SH-SY5Y (cell line): ENCODE measurements around the gene GID4.

Source experiments
- GATA2 ChIP-seq: IDR thresholded peaks from 2 replicates; pipeline ENCODE4 v1.6.1; 2011; ENCODE audit warnings: mild to moderate bottlenecking, low read depth, low read length
- GATA3 ChIP-seq: IDR thresholded peaks from 2 replicates; pipeline ENCODE4 v1.6.1; 2011; ENCODE audit warnings: low read depth, mild to moderate bottlenecking, low read length, moderate library complexity

The GID4 gene

DNA sequence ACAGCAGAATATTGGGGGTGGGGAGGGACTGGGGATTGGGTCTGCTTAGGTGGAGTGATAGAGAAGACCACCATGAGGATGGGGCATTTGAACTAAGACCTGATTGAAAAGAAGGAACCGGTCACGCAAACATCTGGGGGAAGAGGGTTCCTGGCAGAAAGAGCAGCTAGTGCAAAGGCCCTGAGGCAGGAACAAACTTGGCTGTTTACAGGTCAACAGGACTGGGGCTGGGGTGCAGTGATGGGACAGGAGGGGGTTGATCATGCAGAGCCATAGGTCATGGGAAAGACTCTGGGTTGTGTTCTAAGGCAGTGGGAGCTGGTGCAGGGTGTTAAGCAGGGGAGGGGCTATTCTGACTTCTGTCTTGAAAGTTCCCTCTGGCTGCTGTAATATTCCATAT is 50.4 kb downstream of the GID4 start:
- no peak for TF ChIP-seq GATA2
- TF ChIP-seq GATA3: no peak

DNA sequence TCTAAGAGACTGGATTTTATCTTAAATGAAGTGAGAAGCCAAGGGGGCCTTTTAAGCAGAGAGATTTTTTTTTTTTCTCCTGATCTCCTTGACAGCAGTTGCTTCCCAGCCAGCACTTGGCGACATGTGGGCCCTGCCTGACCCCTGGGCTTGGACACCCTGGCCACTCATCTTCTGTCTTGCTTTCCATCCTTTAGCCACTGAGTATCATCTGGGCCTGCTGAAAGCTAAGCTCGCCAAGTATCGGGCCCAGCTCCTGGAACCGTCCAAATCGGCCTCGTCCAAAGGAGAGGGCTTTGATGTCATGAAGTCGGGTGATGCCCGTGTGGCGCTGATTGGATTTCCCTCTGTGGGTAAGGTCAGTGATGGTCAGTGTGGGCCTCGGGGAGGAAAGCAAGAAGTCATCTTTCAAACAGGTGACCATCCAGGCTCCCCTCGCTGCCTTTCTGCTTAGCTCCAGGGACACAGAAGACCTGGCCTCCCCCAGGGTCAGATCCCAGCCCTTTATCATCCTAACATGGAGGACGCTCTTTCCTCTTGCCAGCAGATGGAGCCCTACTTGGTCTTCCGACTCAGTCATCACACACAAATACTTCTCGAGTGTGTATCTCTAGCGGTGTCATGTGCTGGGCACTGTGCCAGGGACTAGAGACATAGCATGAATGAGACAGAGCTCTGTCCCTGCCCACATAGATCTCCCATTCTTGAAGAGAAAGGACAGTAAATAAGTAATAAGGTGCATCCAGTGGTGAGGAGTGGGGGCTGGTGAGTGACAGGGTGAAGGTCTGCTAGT is 54.6 kb downstream of the GID4 start:
- no peak for TF ChIP-seq GATA2

DNA sequence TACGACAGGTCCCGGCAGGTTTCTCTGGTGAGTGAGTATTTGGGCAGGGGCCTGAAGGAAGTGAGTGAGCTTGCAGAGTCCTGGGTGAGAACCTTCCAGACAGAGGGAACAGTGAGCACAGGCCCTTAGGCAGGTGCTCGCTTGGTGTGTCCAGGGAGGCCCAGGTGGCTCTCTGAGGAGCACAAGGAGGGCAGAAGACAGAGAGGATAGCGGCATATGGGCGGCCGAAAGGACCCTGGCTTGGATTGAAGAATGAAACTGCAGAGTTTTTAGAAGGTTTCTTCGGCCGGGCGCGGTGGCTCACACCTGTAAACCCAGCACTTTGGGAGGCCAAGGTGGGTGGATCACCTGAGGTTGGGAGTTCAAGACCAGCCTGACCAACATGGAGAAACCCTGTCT is 55.2 kb downstream of the GID4 start:
- no peak for TF ChIP-seq GATA3
- TF ChIP-seq GATA2: no peak

DNA sequence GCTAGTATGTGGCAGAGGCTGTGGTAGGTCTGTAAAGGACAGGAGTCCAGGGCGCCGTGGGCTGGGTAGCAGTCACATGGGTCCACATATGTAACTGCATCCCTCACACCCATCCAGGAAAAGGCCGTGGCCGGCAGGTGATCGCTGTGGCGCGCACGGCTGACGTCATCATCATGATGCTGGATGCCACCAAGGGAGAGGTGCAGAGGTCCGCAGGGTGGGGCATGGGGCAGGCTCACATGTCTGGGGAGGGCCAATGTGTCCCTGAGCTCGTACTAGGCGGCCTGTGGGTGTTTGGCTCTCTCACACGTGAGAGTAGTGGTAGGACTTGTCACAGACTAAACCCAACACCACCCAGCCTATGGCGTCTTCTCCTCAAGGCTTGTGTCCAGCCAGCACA is 60.3 kb downstream of the GID4 start:
- no peak for TF ChIP-seq GATA2
- TF ChIP-seq GATA3: no peak

DNA sequence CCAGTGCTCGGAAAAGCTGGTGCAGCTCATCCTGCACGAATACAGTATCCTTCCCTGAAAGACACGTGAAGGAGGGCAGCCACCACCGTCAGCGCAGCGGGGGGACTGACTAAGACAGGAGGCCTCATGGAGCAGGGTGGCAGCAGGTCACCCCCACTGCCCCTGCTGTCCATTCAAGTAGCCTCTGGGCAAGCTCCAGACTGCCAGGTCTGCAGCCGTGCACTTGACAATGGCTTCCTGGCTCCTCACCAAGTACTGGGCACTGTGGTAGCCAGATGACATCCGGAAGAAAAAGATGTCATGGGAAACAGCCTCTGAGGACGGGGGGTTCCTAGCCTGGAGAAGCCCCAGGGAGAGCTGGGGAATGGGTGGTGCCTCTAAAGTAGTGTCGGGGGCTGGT is 61.4 kb downstream of the GID4 start:
- TF ChIP-seq GATA3 (no peak), GATA2 (no peak)

DNA sequence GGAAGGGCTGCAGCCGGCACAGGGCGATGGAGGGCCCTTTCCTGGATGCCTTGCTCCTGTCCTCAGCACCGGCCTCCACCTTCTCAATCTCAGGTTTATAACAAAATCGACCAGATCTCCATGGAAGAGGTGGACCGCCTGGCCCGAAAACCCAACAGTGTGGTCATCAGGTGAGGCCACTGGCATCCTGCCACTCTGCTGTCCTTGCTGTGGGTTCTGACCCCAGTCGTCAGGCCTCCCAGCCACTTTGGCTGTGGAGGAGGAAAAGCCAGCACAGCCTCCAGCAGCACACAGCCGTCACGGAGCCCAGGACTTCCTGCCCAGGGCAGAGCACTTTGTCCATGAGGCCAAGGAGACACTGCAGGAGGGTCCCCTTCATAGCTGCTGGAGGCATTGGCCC is 62.6 kb downstream of the GID4 start:
- TF ChIP-seq GATA3 (no peak), GATA2 (no peak)

DNA sequence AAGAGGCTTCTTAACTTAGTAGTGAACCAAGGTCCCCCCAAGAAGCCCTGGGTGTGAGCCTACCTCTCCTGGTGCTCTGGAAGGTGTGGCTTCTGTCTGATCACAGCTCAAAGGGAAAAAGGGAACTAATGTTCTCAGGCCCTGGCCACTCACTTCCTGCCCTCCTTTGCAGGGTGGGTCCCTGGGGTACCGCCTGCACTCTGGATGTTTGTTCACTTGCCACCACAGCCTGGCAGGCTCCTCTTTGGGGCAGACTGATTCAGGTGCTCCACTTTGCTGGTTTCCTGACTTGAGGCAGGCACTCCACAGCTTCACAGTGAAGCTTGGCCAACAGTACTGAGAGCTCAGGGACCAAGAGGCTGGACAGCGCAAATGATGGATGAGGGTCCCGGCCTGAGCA is 63.4 kb downstream of the GID4 start:
- no peak for TF ChIP-seq GATA2
- no peak for TF ChIP-seq GATA3

DNA sequence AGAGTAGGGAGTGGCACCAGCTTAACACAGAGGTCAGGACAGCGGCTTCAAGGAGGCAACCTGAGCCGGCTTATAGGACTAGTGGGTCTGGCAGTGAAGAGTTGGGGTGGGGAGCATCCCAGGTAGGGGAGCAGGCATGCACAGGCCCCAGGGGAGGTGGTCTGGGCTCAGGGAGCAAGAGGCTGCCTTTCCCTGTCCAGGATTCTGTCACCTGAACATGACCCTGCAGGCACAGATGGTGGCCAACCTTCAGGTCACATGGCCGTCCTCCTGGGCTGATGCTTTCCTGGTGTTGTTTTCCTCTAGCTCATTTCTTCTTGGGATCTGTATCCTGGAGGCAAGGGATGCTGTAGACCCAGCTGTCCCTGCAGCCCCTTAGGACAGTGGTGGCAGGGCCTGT is 65.8 kb downstream of the GID4 start:
- TF ChIP-seq GATA2 (no peak), GATA3 (no peak)

DNA sequence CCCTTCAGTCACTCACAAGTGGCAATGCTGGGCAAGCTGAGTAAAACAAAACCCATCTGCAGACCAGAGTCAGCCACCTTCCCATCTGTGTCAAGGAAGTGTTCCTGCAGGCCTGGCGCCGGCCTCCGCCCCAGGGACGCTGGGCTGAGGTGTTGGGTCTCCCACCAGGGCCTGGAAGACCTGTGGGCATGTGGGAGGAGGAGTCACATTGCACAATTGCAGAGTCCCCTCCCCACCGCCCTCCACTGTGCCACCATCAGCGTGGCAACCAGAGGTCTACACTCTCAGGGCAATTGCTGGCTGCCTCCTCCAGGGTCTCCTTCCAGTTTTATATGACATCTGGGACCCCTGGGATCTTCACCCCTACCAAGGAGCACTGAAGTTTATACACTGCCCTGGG is 66.4 kb downstream of the GID4 start:
- TF ChIP-seq GATA2 (no peak), GATA3 (no peak)

DNA sequence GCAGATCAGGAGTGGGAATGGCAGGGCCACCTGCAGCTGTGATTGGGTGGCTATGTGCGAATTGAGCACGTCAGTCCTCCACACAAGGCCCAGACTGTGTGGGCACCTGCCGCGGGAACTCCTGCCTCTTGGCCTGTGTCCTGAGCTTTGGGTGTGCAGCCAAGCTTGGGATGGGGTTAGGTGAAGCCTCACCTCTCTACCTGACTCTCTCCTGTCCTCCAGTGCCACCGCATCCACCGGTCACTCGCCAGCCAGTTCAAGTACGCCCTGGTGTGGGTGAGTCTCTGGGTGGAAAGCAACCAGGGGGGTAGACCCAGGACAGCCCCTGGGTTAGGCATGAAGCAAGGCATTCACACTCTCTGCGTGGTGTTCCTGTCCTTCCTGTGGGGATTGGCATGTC is 67.0 kb downstream of the GID4 start:
- TF ChIP-seq GATA2 (no peak), GATA3 (no peak)

DNA sequence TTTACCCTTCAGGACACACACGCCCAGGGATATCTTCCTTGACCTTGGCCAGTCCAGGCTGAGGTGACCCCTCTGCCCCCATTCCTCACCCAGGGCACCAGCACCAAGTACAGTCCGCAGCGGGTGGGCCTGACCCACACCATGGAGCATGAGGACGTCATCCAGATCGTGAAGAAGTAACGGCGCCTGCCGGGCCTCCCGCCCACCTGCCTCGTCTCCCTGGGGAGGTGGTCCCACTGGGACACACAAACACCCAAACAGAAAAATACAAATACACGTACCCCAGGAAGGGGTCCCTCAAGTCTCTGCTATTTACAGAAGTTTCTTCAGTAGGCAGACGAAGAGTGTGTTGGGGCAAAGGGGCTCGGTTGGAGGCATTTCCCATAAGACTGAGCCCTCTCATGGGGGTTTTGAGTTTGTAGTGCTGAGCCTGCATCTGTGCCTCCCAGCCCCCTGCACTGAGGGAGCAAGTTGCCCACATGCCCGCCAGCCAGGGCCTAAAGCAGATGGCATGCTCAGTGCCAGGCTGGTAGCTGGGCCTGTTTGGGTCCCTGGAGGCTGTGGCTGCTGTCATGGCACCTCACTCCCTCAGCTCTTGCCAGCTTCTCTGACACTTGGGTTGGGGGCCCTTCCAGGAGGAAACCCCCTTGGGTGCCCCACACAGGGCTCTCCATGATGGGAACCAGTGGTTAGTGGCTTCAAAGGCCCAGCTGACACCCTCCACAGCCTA is 68.0 kb downstream of the GID4 start:
- no peak for TF ChIP-seq GATA2
- no peak for TF ChIP-seq GATA3

DNA sequence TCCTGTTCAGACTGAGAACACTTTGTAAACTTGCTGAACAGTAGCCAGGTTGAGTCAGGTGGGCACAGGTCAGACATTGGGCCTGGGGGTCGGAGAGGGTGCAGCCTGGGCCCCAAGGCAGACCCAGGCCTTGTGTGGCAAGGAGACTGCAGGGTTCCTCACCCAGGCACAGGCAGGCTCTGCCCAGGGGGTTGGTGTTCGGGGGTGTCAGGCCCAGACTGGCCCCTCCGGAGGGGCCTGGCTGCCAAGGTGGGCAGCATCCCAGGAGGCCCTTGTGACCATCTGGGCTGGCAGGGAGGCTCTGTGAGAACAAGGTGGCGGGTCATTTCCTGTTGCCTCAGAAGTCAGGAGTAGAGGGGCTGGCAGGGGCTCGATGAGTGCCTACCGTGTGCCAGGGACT is 68.8 kb downstream of the GID4 start:
- TF ChIP-seq GATA3: no peak
- TF ChIP-seq GATA2: no peak

DNA sequence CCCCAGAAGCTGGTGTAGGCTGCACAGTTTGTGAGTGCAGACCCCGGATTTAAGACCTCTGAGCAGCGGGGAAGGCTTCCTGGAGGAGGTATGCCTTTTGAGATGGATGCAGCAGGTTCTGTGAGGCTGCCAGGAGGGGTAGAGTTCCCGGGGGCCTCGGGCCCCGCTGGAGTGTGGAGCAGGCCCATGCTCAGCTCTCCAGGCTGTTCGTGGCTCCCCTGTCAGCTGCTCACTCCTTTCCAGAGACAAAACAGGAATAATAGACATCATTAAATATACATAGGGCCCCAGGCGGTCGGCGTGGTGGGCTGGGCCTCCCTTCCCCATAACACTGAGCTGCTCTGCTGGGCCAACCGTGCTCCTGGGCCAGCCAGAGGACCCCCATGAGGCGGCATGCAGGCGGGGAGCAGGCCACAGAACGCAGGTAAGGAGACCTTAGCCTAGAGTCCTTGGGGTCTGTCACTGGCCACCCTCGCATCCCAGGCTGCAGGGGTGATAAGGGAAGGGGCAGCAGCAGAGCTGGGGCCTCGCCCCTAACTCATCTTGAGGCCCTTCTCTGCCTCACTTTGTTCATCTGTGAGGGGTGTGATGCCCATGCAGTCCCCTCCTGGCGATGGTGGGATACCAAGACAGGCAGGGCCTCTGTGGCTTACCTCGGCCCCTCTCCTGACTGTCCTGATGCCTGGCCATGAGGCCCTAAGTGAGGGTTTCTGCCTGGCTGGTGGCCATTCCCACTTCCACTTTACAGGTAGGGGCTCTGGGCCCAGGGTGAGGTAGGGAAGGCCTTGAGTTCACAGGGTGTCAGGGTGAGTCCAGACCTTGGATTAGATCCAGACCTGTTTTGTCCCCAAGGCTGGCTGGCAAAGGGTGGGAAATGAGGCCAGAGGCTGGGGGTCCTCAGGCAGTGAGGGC is 69.4 kb downstream of the GID4 start, which contains the start of gene MYO15A:
Gene MYO15A (plus strand): TSS at position 356 of the 912 bp plus-strand sequence. CDS start 10,045 bp downstream, outside the sequence.
- no peak for TF ChIP-seq GATA2
- no peak for TF ChIP-seq GATA3

DNA sequence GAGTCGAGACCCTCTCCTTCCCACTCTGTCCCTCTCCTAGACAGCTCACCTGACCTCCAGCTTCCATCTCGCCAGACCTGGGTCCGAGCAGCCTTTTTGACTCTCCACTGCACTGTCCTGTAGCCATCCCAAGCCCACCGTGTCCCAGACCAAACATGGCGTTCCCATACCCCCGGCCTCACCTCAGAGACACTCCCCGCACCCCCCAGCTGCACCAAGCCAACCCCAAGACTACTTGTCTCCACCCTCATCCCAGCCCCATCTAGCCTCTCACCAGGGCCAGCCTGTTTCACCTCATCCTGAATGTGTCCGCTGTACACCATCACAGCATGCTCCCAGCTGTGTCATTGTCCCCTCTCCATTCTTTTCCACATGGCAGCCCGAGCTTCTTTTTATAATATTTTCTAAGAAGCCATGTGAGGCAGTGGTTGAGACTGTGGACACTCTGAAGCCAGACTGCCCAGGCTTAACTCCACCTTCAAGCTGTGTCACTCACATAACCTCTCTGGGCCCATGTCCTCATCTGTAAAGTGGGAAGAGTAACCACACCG is 70.8 kb downstream of the GID4 start:
- TF ChIP-seq GATA3 (no peak), GATA2 (no peak)
